CD4-positive, alpha-beta T cell treated with Interleukin-21 for 1 hour (primary cell): ENCODE results near the gene FIBCD1.
"Not testable (repeated sequence)": the region's sequence is repeated elsewhere in the genome, so short reads cannot be mapped to it uniquely, and the experiment has no call there.

Experiments used
- DNase-seq: peaks from one replicate; pipeline ENCODE4 v3.0.0-alpha.2; 2020

FIBCD1 gene

DNA sequence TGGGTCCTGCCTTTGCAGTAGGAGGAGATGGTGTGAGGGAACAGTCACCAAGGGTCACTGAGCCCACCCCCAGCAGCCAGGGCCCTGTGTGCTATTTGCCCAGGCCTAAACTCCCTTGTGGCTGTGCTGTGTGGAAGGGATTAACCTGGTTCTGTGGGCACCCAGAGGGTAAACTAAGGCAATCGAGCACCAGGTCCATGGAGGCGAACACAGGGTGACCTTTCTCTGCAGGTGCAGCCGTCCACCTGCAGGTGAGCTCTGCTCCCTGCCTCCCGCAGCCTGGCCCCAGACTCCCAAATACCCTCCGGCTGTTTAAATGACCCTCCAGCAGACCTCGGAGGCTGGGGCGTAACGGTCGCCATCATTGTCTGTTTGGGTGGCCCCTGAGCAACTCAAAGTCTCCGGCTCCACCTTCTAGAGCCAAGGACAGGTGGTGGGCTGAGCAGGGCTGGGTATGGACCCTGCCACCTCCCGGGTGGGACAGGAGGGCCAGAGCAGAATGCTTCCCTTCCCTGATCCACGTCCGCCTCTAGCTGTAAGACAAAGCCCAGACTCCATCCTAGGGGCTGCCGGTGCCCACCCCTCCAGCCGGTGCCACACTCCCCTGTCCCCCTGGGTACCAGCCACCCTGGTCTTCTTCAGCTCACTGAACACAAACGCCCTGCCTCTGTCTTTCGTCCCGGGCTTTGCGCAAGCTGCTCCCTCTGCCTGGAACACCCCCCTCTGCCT is 34.1 kb upstream of the FIBCD1 start:
- DNase-seq, result no peak

DNA sequence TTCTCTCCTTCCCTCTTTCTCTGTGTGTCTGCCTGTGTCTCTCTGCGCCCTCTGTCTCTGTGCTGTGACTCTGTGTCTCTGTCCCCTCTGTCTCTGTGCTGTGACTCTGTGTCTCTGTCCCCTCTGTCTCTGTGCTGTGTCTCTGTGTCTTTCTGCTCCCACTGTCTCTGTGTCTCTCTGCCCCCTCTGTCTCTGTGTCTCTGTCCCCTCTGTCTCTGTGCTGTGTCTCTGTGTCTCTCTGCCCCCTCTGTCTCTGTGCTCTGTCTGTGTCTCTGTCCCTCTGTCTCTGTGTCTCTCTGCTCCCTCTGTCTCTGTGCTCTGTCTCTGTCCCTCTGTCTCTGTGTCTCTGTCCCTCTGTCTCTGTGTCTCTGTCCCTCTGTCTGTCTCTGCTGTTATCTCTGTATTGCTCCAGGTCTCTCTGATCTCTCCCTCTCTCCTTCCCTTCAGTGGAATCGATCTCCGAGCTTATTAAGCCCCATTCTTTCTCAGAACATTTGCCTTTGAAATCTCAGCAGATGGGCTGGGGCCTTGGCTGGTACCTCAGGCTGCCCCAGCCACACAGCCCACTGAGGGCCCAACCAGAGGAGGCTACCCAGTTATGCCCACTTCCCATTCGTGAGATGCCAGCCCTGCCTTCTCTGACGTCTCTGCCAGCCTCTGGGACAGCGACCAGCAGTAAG is 33.4 kb upstream of the FIBCD1 start:
- no peak for DNase-seq

DNA sequence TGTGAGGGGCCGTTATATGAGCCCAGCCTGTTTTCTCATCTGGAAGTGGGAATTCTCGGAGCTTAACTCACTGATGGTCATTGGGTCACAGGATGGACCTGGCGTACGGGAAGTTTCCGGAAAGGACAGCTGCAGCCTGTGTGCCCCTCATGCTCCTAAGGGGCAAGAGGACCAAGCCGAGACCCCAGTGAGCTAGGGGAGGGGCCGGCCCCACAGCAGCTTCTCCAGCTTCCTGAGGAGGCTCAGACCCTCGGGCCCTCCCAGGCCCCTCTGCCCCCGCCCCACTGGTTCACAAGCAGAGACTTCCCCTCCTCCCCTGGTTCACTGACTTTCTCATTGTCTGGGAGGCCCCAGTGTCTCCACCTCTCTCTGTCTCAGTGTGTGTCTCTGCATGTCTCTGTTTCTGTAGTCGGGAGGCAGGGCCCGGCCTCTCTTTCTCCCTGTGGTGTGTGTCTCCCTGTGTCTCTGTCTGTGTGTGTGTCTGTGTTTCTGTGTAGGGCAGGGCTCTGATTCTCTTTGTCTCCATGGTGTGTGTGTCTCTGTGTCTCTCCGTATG is 32.3 kb upstream of the FIBCD1 start:
- no peak for DNase-seq

DNA sequence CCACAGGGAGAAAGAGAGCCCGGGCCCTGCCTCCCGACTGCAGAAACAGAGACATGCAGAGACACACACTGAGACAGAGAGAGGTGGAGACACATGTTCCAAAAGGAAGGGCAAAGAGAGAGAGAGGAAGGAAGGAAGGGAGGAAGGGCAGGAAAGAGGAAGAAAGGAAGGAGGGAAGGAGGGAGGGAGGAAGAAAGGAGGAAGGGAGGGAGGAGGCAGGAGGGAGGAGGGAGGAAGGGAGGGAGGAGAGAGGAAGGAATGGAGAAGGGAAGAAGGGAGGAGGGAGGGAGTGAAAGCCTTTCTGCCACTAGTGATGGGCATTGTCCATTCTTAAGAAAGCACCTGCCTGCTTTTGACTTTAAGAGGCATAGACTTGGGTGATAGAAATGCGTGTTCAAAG is 31.8 kb upstream of the FIBCD1 start:
- DNase-seq, result no peak

DNA sequence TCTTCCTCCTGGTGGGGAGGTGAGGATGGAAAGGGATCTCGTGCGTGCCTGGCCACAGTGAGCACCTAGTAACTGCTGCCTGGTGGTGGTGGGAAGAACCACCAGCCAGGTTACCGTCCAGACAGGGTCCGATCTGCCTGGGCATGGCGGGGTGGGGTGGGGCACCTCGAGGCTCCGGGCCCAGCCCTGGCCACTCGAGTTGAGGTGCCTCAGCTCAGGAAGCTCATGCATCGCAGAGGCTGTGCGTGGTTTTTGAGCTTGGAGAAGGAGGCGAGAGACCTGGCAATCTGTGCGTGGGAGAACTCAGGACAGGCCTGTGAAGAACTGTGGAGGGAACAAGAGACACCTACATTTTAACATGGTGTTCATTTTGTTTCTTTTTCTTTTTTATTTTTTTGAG is 31.0 kb upstream of the FIBCD1 start:
- no peak for DNase-seq

DNA sequence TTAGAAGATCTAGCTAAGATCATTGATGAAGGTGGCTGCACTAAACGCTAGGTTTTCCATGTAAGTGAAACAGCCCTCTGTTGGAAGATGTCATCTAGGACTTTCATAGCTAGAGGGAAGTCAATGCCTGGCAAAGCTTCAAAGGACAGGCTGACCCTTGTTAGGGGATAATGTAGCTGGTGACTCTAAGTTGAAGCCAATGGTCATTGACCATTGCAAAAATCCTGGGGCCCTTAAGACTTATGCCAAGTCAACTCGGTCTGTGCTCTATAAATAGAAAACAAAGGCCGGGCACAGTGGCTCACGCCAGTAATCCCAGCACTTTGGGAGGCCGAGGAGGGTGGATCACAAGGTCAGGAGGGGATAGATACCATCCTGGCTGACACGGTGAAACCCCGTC is 26.6 kb upstream of the FIBCD1 start:
- DNase-seq, result no peak

DNA sequence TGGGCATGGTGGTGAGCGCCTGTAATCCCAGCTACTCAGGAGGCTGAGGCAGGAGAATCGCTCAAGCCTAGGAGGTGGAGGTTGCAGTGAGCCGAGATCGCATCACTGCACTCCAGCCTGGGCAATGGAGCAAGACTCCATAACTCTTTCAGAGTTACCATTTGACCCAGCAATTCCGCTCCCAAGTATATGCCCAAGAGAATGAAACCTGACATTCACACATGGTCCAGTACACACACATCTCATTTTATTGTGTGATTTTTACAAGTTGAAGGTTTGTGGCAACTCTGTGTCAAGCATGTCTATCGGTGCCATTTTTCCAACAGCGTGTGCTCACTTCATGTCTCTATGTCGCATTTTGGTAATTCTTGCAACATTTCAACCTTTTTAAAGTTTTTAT is 24.9 kb upstream of the FIBCD1 start:
- no peak for DNase-seq

DNA sequence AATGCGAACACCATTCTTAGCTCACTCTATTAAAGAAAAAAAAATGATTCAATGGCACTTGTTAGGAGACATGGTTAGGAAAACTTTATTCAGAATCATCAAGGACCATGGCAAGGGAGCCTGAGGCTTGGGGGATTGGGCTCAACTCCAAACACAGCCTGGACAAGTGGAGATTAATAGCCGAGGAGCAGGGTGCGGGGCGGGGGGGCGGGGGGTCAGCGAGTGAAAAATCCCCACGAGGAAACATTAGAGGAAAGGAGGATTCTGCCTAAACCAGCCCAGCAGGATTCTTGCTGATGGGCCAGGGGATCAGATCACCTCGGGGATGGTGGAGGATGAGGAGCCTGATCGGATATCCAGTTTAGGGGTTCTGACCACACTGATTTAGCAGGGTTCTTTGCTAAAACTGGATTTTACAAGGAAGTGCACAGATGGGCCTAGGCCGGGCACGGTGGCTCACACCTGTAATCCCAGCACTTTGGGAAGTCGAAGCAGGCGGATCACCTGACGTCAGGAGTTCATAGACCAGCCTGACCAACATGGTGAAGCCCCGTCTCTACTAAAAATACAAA is 24.4 kb upstream of the FIBCD1 start:
- no peak for DNase-seq

DNA sequence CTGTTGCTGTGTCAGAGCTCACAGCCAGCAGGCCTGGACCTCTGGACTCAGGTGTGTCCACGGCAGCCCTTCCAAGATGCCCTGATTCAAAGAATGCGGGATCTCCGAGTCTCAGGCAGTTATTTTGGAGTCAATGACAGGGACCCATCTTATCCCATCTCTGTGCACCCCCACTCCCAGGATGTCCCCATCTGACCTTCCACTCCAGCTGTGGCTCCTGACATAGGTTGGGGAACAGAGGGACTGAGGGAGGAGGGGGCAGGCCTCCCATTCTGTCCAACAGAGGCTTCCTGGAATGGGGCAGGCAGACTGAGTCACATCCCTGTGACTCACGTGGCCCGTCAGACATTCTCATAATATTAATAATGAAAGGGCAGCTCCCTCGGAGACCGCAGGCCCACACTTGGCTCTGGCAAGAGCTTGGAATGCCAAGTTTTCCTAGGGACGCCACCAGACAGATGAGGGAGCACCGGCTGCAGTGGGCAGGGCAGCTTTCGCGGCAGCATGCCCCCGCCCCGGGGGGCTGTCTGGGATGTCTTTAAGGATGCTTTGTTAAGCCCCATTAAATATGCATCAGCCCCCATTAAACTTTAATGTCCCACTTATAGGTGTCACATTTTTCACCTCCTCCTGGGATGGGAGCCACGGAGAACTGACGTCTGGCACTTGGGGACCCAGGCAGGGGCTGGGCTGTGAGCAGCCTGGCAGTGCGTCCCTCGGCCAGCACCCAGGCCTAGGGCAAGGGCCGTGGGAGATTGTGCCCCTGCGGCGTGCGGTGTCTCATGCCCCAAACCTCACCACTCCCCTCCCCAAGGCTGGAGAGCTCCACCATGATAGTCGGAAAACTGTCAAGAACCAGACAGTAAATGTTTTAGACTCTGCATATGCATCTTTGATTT is 23.6 kb upstream of the FIBCD1 start:
- DNase-seq, result no peak

DNA sequence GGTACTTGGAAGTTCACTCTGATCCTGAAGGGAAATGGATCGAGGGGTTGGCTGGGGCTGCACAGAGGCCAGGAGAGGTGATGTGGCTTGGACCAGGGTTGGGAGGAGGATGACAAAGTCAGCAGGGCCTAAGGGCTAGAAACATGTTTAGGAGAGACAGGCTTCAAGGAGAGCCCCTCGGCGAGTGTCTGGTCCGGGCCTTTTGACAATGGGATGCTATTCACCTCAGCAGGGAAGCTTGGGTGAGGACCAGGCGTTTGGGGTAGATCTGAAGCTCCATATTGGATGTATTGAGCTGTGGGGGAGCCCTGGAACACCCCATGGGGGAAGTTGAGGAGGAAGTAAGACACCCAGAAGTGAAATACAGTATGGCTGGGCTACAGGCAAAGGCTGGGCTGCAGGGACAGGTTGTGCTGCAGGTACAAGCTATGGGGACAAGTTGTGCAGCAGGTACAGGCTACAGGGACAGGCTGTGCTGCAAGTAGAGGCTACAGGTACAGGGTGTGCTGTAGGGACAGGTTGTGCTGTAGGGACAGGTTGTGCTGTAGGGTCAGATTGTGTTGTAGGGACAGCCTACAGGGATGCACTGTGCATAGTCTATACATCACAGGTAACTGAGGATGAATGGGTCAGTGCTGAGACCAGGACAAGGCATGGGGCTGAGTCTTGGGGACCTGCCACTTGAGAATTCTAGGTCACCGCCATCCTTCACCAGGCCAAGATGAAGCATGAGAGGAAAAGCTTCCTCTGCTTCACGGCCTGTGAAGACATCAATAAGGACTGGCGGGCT is 22.7 kb upstream of the FIBCD1 start:
- DNase-seq, result no peak

DNA sequence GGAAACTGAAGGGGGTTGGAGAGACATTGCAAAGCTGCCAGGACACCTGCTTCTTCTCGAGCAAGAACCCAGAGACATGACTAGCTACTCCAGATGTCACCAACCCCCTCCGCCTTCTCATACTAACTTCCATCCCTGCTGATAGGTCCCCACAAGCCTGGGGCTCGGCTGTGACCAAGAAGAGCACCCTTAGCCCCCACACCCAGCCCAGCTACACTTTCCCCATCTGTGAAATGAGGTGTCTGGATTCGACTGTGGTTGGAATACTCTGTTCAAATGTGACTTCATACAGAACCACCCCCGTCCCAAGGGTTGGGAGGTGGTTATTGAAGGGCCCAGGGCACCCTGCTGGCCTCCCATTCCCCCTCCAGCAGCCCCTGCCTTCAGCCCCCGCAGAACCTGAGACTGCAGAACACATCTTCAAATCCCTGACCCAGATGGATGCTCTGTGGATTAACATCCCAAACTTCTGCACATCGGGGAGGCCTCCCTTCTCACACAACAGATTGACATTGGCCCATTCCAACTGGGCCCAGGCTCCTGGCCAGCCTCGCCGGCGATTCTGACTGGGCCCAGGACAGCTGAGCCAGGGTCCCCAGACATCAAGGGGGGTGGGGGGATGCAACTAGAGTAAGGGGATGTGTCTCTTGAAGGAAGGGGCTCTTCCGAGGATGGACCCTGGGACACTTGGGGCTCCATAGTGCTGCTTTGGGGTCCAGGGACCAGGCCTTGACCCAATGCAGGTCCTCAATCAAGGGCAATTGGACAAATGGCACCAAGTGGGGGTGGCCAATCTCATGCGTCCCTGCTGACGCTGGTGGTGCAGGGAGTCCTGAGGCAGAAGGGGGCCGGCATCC is 21.7 kb upstream of the FIBCD1 start:
- no peak for DNase-seq

DNA sequence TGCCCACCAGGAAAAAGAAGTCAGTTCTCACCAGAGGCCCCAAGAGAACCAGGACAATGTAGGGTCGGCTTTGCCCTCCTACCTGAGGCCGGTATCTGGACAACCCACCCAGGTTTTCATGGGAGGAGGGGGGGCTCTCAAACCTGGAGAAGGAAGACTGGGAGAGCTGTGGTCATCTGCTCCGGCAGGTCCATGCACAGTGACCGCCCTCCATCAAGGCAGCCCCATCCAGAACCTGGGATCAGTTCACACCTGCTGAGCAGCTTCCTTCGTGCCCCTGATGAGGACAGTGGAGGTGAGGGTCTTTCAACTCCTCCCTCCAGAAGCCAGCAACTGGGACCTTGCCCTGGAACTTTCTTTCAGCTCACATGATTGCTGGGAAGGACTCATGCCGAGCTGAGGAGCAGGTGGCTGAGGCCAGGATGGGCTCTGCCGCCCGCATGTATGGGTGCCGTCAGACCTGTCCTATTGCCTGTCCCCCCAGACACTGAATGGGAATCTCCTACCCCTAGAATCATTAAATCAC is 20.8 kb upstream of the FIBCD1 start:
- DNase-seq, result no peak

DNA sequence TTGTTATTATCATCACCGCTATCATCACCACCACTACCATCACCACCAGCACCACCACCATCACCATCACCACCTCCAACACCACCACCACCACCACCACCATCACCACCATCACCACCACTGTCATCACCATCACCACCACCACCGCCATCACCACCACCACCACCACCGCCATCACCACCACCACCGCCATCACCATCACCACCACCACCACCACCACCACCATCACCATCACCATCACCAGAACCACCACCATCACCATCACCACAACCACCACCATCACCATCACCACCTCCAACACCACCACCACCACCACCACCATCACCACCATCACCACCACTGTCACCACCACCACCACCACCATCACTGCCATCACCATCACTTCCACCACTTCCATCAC is 19.5 kb upstream of the FIBCD1 start:
- not testable (repeated sequence) for DNase-seq

DNA sequence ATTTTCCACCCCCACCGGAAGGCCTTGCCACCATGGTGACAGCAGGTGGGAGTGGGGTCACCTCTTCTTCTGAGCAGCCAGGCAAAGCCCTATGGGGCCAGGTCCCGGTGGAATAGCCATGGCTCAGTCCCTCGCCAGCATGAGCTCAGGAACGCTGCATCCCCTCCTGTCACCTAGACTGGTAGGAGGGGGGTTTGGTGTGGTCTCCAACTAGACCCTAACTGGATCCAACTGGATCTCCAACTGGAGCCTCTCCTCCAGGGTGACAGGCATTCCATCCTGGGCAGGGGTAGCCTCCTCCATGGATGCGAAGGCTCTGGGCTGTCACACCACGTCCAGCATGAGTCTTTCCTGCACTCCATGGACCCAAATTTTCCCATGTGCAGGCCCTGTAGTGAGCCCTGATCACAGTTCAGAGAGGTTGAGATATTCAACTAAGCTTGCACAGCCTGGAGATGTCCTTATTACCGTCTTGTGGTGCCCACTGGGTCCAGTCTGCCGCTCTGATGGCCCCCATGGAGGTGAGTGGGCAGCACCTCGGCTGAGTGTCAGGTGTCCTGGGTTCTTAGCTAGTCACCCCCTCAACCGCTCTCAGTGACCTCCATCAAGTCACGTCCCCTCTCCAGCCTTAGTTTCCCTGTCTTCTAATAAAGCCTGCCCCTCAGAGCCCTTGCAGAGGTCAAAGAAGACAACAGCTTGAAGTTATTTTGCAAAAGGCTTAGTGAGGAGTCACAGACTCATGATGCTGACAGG is 18.6 kb upstream of the FIBCD1 start:
- no peak for DNase-seq

DNA sequence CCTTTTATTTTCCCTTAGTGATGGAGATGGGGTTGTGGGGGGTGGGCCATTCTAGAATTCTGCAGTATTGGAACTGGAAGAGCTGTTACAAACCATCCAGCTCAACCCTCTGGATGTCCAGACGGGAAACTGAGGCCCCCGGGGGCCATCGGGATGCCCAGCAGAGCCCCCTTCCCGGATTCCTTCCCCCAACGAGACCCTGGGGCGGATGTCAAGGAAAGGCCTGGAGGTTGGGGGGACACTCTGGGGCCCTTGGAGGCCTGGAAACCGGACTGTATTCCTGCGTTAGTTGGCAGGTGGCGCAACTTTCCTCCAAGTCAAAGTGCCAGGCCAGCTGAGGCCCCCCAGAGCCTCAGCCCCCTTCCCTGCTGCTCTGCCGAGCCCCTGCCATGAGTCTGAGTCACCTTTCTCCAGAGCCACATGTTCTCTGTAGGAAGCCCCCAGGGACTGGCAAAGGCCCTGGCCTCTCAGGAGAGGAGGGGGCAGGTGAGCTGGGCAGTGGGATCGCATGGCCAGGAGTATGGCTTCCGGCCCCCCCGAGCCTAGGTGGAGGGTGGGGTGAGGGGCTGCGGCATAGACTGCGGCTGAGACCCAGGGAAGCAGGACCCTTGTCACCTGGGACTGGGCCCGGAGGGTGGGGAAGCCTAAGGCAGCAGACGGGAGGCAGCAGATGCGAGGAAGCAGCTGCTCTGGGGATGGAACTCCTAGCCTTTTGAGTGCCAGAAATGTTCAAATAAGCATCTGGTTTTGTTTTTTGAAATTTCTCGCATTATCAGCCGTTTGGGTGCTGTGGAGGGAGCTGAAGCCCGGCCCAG is 17.8 kb upstream of the FIBCD1 start:
- DNase-seq, result no peak

DNA sequence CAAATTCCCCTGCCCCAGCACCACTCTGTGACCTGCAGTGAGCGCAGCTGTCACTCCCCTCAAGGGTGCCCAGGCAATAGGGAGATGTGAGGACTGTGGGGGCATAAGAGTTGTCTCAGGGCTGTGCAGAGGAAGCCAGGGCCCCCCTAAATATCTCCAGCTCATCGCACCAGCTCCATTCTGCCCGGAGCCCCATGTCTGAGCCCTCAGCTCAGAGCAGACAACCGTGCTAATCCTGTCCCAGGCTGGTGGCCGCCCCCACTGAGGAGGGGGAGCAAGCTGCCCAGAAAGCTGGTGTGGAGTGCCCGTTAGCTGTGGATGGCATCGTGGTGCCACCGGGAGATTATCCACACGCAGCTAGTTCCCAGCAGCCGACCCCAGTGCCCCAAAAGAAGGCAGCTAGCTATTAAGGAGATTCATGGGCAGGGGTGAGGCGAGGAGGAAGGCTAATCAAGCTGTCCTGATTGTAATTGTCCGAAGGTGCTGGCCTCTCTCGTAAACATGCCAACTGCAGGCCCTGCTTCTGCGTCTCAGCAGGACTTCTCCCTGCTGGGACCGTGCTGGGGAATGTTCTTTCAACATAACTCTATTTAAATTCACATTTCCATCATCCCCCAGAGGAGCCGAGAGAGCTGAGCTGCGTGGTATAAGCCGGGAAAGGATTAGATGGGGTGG is 17.0 kb upstream of the FIBCD1 start:
- DNase-seq, result no peak

DNA sequence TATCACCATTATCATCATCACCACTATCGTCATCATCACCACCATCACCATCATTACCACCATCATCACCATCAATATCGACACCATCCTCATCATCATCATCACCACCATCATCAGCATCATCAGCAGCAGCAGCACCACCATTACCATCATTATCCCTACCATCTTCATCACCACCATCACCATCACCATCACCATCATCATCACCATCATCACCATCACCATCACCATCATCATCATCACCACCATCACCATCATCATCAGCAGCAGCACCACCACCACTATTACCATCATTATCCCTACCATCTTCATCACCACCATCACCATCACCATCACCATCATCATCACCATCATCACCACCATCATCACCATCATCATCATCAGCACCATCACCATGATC is 15.9 kb upstream of the FIBCD1 start:
- not testable (repeated sequence) for DNase-seq

DNA sequence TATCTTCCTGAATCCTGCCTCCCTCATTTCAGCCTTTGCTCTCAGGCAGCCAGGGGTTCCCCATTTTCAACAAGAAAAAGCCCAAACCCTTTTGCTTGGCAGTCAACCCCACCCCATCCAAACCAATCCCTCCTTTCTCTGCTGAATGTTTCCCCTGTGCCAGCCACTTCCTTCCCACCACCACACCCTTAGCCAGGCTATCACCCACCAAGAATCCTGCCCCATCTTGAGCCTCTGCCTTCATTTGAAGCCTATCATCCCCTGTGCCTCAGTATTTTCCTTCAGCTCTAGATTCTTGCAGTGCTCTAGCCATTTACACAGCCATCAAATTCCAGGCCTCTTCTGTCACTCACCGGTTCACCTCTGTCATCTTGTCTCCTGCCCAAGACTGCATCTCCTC is 15.3 kb upstream of the FIBCD1 start:
- DNase-seq, result no peak
